HG03196 (cell line): ENCODE data around the gene NHSL1.

ENCODE experiments used
- ATAC-seq: cut with Tn5 transposase; IDR thresholded peaks from one replicate; pipeline ENCODE4 v1.9.1; 2021; ENCODE audit not compliant: unreplicated experiment

Gene NHSL1

DNA sequence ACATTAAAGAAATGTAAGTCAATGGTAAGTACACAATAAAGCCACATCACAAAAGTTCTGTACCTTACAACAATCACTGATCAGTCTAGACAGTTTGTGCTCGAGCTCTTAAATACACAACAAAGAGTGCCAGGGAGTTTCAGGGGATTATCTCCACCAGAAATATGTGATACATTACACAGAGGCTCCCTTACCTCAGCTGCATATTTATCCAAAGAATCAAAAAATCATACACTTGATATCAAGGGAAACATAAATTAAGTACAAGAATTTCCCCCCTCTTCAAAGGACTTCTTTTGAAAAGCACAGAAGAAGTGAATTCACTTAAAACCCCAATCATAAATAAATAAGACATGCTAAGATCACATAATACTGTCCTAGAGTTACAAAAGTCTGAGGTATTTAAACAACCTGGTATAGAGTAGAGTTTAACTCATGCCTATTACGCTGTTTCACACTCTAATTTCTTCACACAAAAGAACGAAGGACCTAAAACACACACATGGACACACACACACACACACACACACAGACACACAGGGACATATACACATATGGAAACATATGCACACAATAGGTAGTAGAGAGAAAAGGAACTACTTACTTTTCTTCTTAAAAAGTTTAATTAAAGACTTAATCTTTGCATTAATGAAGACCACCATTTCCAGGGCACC lies 528 bp downstream of the NHSL1 start:
- ATAC-seq, result no peak

GRCh38 chr6:138497286-138497685 lies 2.0 kb downstream of the NHSL1 start:
- ATAC-seq, result no peak

DNA sequence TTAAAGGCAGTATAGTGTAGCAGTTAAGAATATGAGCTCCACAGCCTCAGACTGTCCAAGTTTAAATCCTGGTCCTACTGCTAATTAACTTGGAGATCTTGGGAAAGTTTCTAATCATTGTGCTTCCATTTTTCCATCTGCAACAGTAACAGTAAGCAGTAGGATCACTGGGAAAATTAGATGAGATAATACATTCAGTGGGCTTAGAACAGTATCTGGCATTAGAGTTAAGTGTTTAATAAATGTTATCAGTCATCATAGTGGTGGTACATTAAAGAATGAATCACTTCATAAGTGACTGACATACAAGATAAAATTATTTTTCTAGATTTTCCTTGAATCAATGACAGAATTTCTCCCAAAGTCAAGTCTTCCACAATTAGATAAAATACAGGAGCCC lies 5.0 kb downstream of the NHSL1 start:
- ATAC-seq, result no peak

- ATAC-seq, result no peak
Observed at GRCh38 chr6:138493413-138493812, 5.9 kb downstream of the NHSL1 start.

DNA sequence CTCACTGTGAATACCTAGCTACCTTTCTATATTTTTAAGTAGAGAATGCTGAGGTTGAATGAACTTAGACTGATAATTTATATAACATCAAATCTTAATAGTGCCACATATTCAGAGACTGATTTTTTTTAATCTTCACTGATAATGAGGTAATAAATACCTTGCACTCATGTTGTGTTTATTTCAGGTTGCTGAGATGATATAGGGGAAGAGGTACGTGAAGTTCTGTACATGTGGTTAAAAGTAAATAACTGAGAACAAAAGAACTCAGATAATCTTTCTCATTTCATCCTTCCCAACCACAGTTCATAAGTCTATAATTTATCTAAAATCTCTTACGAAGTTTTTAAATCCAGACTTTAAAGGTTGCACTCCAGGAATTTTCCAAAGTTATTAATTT lies 6.4 kb downstream of the NHSL1 start:
- ATAC-seq, result no peak

DNA sequence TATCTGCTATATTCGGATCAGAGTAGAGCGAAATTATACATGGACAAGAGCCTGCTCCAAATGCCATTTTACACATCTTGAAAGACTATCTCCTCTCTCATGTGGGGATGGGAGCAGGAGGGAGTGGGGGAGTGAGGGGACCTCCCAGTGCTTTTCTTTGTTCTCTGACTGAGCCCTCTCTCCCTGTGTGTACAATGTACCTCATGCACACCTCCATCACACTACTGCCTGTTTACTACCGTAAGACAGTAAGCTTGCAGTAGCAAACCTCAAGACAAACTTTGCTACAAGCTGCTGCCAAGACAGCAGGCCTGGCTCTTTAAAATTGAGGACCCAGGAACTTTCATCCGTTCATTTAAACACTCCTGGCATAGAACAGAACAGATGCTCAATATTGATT lies 7.2 kb downstream of the NHSL1 start:
- no peak for ATAC-seq

DNA sequence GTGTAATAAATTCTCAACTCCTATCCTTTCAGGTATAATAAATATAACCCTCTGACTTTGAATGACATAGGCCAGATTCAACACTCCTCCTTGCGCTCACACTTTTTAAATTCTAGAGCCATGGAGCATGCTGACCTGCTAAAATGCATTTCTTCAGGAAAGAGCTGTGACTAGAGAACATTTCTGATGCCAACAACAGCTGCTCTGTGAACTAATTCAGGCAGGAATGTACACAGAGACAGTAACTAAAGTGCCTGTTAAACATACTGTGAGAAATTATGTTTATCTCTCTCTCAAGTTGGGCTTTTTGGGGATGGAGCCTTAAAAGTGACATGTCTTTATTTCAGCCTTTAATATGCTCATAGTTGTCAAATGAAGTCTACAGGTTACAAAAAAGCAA lies 8.3 kb downstream of the NHSL1 start:
- ATAC-seq, result no peak

- no peak for ATAC-seq
Observed at GRCh38 chr6:138489846-138490245, 9.4 kb downstream of the NHSL1 start.

DNA sequence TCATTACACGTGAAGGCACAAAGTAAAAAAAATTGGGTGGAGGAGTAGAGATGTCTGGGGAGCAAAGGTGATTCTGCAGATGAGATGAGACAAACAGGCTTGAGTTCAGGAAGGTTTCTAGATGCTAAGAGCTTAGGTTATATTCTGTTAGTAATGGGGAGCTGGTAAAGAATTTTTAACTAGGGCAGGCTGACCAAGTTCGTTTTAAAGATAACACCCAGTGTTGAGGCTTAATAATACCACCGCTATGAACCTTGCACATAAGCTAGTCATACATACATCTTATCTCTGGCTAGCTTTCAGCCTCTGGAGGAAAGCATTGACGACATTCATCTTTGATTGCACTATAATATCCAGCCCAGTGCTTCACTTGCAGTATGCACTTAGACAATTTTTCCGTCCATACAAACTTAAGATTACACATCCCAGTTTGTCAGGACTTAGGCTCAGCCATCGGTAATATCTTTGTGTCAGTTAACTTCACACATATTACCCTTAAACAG lies 12.1 kb downstream of the NHSL1 start:
- no peak for ATAC-seq

DNA sequence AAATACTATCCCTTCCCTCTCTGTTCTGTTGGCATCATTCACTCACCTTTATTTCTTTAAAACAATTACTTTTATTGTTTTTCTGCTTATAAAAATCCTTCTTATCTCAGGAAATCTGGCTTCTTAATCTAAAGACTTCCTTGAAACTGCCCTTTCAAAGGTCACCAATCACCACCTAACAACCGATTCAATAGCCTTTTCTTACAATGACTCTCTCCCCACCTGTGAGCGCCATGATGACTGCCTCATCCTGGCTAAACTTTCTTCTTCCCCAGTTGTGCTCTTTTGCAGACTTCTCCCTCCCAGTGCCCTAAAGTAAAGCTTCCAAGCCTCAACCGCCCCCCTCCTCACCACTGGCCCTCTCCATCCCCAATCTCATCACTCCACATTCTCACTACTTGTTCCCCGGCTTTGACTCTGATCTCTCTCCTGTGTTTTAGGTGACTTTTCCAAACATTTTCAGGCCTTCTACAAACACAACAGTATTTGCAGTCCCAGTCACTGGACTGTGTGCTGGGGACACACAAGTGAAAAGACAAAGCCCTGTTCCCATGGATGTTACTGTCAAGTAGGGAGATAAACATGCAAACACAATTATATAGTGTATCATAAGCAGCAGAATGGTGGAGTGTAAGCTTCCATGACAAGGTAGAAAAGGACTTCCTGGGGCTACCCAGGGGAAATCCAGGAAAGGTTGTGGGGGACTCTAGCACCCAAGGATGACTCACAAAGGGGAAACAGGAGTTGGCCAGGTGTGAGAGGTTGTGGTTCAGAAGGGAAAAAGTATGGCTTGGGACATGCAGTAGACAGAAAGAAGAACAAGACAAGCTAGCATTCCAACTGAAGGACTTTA lies 12.8 kb downstream of the NHSL1 start:
- no peak for ATAC-seq

GRCh38 chr6:138485586-138486248 lies 13.6 kb downstream of the NHSL1 start:
- no peak for ATAC-seq

DNA sequence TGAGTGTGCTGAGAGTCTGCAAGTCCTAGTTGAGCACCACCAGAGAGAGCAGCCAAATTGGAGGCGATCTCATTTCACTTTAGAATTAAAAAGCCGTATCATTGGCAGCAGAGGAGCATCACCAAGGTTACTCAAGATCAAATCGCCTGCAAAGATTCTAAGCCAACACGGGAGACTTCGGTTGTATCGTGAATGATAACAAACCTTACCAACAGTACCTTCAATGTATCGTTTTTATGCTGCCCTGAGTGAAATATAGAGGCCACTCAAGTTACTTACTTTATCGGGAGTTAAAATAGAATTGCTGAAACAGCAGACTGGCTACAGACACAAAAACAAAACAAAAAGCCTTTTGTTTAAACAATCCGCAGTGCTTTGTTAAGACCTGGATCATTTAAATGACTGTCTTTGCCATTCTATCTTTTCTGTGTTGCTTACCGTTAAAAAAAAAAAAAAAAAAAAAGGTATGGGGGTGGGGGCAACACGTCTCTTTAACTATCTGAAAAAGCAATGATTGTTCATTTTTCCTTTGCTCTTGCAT lies 14.2 kb downstream of the NHSL1 start:
- no peak for ATAC-seq

DNA sequence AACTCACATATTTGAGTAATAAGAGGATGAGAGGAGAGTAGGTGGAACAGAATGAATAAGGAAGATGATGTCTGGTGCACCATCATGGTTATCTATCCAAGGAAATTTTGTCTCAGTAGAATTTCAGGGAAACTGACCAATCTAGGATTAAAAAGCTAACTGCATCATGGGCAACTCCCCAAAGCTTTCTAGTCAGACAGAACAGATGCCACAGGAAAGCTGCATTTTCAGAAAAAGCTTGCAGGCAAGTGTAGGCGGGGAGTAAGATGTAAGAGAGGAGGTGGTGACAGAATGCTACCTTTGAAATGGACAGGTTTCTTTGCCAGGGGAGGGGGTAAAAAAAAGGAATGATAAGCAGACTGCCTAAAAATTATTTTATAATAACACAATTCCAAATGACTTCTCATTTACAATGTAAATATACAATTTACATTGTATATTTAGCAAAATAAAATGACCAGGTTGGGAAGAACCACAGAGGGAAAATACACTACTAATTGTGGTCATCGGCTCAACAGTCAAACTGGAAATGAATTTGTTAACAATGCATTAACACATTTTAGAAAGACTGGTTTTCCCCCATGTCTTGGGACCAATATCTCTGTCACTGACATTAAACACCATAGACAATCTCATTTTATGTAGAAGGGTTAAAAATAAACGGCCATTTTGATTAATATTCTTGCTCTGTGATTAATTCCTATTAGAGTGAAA lies 15.1 kb downstream of the NHSL1 start:
- no peak for ATAC-seq

DNA sequence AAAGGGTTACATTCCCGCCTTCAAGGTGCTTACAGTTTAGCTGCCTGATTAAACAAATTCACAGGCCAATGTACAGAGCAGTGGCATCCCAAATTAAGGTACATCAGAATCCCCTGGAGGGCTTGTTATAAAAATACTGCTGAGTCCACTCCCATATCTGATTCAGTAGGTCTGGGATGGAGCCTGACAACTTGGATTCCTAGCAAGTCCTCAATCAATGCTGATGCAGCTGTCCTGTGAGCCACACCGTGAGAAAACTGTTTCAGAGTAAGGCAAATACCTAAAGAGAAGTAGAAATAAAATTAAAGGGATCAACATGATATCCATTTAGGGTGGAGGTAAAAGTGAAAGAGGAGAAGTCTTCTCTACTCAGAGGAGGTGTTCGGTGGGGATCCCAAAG lies 16.5 kb downstream of the NHSL1 start:
- no peak for ATAC-seq

- ATAC-seq, result no peak
Observed at GRCh38 chr6:138480279-138480949, 18.9 kb downstream of the NHSL1 start.

DNA sequence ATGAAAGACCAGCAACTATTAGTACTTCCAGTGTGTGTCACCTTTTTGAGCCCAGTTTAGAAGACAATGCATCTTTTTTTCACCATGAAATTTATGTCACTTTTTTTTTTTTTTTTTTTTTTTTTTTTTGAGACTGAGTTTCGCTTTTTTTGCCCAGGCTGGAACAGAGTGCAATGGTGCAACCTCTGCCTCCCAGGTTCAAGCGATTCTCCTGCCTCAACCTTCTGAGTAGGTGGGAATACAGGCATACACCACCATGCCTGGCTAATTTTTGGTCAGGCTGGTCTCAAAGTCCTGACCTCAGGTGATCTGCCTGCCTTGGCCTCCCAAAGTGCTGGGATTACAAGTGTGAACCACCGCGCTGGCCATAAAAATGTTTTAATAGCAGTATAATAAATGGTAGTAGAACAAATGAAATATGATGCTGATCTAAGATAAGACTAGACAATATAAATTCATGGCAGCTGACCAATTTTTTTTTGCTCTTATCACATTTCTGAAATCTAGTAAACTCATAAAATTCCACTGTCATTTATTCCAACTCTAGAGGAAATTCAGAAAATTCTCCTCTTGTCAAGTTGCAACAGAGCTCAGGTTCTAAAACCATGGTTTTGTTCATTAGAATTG lies 21.3 kb downstream of the NHSL1 start:
- no peak for ATAC-seq

GRCh38 chr6:138476116-138476515 lies 23.2 kb downstream of the NHSL1 start:
- no peak for ATAC-seq

DNA sequence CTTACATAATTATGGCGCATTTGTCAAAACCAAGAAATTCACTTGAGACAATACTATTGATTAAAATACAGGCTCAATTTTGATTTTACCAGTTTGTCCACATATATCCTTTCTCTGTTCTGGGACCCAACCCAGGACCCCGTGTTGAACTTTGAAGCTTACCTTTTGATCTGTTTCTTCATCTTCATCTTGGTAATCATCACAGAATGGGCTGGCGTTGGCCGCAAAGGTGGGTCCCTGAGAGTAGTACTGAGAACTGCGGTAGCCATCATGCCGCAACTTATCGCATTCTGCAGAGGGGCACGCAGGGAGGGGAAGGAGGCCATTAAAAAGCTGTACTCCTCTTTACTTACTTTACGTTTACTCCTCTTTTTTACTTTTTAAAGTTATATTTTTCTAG lies 26.1 kb downstream of the NHSL1 start:
- no peak for ATAC-seq

DNA sequence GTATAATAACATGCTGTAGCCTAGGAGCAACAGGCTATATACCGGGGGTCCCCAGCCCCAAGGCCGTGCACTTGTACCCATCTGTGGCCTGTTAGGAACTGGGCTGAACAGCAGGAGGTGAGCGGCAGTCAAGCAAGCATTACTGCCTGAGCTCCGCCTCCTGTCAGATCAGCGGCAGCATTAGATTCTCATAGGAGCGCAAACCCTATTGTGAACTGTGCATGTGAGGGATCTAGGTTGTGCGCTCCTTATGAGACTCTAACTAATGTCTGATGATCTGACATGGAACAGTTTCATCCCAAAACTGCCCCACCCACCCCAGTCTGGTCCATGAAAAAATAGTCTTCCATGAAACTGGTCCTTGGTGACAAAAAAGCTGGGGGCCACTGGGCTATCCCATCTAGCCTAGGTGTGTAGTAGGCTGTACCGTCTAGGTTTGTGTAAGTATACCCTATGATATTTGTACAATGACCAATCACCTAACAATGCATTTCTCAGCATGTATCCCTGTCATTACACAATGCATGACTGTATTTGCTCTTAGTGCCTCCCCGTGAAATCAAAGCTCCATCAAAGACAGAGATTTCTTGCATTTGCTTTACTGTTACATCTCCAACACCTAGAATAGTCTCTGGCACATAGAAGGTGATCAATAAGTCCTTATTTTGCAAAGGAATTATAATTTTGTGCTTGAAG lies 30.8 kb downstream of the NHSL1 start:
- ATAC-seq, result no peak
